NT2/D1 (cell line): ENCODE data around the gene RANGAP1.

Experiments
- YY1 ChIP-seq: IDR thresholded peaks from 2 replicates; pipeline ENCODE4 v1.6.1; 2011; ENCODE audit not compliant: insufficient read length, insufficient read depth
- ZNF274 ChIP-seq: IDR thresholded peaks from 2 replicates; pipeline ENCODE4 v1.6.1; 2011; ENCODE audit warnings: mild to moderate bottlenecking, low read depth, low read length

- TF ChIP-seq YY1 (no peak), ZNF274 (no peak)
These were observed 33.6 kb downstream of the RANGAP1 start for GRCh38 chr22:41252365-41252764.
